Bone marrow (tissue), 2 donors: ENCODE results near the gene LRP1B.

Experiments
- DNase-seq, 2 donors: peaks; one replicate each; lab custom pipeline; 2025; lab: John Stamatoyannopoulos, UW

Gene LRP1B

GRCh38 chr2:141957827-141958450 lies 172.9 kb downstream of the LRP1B start:
- no peak for DNase-seq

- no peak for DNase-seq
Observed at GRCh38 chr2:141957321-141957720, 173.5 kb downstream of the LRP1B start.

- DNase-seq = no peak
Observed at GRCh38 chr2:141947396-141948114, 183.3 kb downstream of the LRP1B start.

- DNase-seq = no peak
Observed at GRCh38 chr2:141946016-141946415, 184.8 kb downstream of the LRP1B start.

- no peak for DNase-seq
Observed at GRCh38 chr2:141943918-141944317, 186.9 kb downstream of the LRP1B start.

GRCh38 chr2:141942006-141942789 lies 188.6 kb downstream of the LRP1B start:
- DNase-seq = no peak

GRCh38 chr2:141941210-141941714 lies 189.6 kb downstream of the LRP1B start:
- DNase-seq = no peak

- DNase-seq = no peak
Observed at GRCh38 chr2:141940709-141941108, 190.1 kb downstream of the LRP1B start.

GRCh38 chr2:141933226-141933625 lies 197.6 kb downstream of the LRP1B start:
- DNase-seq = no peak

- DNase-seq = no peak
Observed at GRCh38 chr2:141932261-141932660, 198.6 kb downstream of the LRP1B start.

- no peak for DNase-seq
Observed at GRCh38 chr2:141931797-141932196, 199.0 kb downstream of the LRP1B start.

GRCh38 chr2:141930803-141931202 lies 200.0 kb downstream of the LRP1B start:
- DNase-seq = no peak

GRCh38 chr2:141929331-141930252 lies 201.2 kb downstream of the LRP1B start:
- DNase-seq = no peak

GRCh38 chr2:141928476-141928875 lies 202.3 kb downstream of the LRP1B start:
- DNase-seq = no peak

GRCh38 chr2:141927536-141927935 lies 203.3 kb downstream of the LRP1B start:
- no peak for DNase-seq

- DNase-seq = no peak
Observed at GRCh38 chr2:141925511-141925910, 205.3 kb downstream of the LRP1B start.

GRCh38 chr2:141923657-141924056 lies 207.2 kb downstream of the LRP1B start:
- DNase-seq = no peak

- no peak for DNase-seq
Observed at GRCh38 chr2:141911485-141912066, 219.2 kb downstream of the LRP1B start.

- no peak for DNase-seq
Observed at GRCh38 chr2:141906678-141907077, 224.1 kb downstream of the LRP1B start.

- no peak for DNase-seq
Observed at GRCh38 chr2:141900826-141901225, 230.0 kb downstream of the LRP1B start.

GRCh38 chr2:141899740-141900139 lies 231.1 kb downstream of the LRP1B start:
- no peak for DNase-seq
